ENCODE results near the gene KCNC3.

GRCh38 chr19:50376166-50377050 lies 47.2 kb upstream of the KCNC3 start, which contains the start of gene NR1H2:
- TF ChIP-seq ZNF274 (IDR thresholded peaks at IDR 0.05; ENCODE audit: low read depth, low read length) (no peak), YY1 (IDR thresholded peaks at IDR 0.05; ENCODE audit: insufficient read depth, insufficient read length) (no peak)

All from NT2/D1 (cell line).